Measurements from ENCODE around the gene SCAF1. TPM values are rescaled to one million over a fixed set of nuclear protein-coding genes. Genes with fewer than 3 reads are reported as not detected.

SCAF1 gene
- total RNA-seq, 2 experiments from 2014 or later, result 71.7 to 76.5 TPM

DNA sequence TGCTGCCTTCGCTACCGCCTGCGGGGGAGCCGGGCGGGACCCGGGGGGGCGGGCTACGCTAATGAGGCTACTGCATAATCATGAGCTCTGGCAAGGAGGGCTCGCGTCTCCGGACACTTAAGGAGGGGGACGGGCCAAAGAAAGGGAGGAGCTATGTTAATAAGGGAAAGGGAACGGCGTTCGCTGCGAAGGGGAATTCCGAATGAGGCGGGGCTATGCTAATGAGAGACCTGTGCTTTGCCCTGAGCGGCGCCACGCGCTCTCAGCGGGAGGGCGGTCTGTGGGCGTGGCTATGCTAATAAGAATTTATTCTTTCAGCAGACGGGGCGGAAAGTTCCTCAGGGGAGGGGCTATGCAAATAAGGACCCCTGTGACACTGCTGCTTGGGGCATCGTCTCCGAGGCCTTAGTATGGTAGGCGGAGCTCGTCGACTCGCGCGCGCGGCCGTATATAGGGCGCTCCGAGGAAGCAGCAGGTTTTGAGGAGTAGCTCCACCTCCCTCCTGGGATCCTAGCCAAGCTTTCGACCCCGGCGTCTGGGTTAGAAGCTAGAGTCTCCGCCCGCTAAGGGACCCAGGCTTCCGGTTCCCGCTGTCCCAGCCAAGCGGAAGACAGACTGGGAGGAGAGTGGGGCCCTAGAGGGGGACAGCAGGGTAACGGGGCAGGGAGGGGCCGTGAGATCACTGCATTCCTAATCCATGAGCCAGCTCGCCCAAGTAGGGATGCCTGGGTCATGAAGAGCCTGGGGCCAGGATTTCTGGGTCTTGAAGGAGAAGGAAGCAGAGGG is 1.7 kb upstream of the SCAF1 start, which contains the start of gene RRAS:
TSS of gene RRAS (minus strand) at position 31 of the 786 bp plus-strand sequence. CDS start 45 bp downstream, outside the sequence.
- POLR2A ChIA-PET, result interaction anchor here (0.6 to 1.9 kb wide), 10 partner anchors 9 to 153 kb away, joined by 3 to 11 read pairs (median 4); partner anchors contain the start of genes BCL2L12, IRF3, PRMT1 and PRR12
- CTCF ChIA-PET, result interaction anchor here (0.6 to 2.2 kb wide), 7 partner anchors 18 to 134 kb away, joined by 3 to 8 read pairs (median 4); partner anchors contain the start of genes PRMT1 and PRR12

DNA sequence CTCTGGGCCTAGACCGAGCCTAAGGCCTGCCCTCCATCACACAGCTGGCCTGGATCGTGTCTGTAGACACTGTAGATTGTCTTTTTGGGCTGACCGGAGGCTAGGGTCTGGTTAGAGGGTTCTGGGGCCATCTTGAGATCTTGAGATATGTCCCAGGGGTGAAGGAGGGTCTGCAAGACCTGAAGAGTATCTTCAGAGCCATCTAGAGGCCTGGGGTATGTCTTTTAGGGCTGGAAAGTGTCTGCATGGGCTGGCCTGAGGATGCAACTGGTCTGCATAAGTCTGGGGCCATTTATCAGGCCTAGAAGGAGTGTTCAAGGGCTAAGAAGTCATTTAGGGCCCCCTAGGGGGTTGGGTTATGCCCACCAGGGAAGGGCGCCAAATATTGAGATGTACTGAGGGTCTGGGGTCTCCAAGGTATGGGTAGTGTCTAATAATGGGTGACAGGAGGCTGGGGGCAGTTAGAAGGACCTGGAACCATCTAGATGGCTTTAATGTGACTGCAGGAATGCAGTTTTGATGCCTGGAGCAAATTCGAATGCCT is 555 bp downstream of the SCAF1 start:
- ChIA-PET POLR2A (no interaction called here), CTCF (interaction anchor here (0.8 to 1.4 kb wide), 3 partner anchors 30 to 39 kb away, joined by 3 to 6 read pairs (median 6); partner anchors contain the start of gene PRMT1)

DNA sequence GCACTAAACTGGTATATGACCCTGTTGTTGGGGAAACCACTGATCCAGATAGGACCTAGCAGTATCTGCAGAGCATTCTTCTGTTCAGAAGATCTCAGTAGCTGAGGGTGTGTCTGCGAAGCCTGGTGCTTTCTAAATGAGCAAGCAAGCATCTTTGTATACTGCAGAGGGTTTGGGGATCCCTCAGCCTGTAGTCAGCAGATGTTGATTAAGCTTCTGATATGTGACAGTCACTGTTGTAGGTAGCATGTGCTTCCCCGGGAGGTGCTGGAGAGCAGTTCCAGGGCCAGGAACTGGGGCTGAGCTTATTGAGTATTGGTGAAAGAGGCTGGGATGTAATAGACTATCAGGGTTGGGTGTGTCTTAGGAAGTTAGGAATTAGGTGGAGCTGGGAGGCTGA is 1.5 kb downstream of the SCAF1 start:
- CTCF ChIA-PET, result interaction anchor here (0.8 to 1.1 kb wide), 4 partner anchors 21 to 38 kb away, joined by 3 to 6 read pairs (median 4); partner anchors contain the start of gene PRMT1
- POLR2A ChIA-PET, result interaction anchor here (0.5 to 0.7 kb wide), 3 partner anchors 24 to 79 kb away, joined by 3 to 5 read pairs (median 4); no protein-coding TSS in a partner anchor

DNA sequence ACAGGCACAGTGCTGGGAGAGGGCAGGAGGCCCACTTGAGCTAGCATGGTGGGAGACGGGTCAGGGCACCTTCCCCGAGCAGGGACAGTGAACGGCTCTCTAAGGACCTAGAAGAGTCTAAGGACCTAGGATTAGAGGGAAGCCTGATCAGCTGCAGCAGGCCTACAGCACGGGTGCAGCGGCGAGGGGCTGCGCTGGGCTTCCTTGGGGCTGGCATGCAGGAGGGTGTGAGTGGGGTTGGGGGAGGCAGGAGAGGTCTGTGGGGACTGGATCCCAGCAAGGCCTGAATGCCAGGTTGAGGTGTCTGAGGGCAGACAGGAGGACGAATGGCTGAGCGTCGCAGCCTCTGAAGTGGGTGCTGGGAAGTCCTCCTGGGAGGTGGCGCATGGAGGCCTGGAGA is 3.6 kb downstream of the SCAF1 start:
- ChIA-PET CTCF (no interaction called here), POLR2A (no interaction called here)

DNA sequence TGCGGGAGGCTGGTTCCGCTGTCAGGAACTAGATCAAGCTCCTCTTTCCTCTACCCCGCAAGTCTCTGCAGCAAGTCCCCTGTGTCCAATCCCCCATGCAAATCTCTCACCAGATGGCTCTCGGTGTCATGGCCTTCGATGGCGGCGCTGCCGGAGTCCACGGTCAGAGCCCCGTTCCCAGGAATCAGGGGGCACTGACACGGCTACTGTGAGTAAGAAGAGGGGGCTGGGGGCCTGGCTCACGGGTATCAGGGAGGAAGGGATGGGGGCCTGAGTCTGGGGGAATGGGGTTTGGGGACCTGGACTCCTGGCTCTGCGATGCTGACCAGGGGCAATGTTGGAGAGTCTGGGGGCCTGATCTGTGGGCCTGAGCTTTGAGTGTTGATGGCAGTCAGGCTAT is 4.0 kb downstream of the SCAF1 start:
- POLR2A ChIA-PET, result no interaction called here
- CTCF ChIA-PET, result no interaction called here

DNA sequence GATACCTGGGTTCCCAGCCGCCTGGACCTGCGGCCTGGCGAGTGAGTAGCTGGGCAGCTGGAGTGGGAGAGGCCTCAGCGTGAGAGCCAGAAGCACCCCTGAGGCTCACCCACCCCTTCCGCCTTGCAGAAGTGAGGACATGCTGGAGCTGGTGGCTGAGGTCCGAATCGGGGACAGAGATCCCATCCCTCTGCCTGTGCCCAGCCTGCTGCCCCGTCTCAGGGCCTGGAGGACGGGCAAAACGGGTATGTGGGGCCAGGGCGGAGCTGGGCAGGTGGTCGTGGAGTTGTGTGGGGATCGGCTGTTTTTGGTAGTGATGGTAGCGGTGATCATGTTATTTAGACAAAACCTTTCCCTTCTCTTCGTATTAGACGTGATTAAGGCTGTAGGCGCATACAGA is 4.6 kb downstream of the SCAF1 start:
- POLR2A ChIA-PET, result no interaction called here

DNA sequence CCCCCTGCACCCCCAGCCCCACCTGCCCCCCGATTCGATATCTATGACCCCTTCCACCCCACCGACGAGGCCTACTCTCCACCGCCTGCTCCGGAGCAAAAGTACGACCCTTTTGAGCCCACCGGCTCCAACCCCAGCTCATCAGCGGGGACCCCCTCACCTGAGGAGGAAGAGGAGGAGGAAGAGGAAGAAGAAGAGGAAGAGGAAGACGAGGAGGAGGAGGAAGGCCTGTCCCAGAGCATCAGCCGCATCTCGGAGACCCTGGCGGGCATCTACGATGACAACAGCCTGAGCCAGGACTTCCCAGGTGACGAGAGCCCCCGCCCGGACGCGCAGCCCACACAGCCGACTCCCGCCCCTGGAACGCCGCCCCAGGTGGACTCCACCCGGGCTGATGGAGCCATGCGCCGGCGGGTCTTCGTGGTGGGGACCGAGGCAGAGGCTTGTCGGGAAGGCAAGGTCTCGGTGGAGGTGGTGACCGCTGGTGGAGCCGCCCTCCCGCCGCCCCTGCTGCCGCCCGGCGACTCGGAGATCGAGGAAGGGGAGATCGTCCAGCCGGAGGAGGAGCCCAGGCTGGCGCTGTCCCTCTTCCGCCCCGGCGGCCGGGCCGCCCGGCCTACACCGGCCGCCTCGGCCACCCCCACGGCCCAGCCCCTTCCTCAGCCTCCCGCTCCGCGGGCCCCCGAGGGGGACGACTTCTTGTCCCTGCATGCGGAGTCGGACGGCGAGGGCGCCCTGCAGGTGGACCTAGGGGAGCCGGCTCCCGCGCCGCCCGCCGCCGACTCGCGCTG is 9.2 kb downstream of the SCAF1 start:
- ChIA-PET CTCF (no interaction called here), POLR2A (no interaction called here)

More for the DNA sequence above, 4.6 kb downstream of the SCAF1 start:
- CTCF ChIA-PET, result no interaction called here

DNA sequence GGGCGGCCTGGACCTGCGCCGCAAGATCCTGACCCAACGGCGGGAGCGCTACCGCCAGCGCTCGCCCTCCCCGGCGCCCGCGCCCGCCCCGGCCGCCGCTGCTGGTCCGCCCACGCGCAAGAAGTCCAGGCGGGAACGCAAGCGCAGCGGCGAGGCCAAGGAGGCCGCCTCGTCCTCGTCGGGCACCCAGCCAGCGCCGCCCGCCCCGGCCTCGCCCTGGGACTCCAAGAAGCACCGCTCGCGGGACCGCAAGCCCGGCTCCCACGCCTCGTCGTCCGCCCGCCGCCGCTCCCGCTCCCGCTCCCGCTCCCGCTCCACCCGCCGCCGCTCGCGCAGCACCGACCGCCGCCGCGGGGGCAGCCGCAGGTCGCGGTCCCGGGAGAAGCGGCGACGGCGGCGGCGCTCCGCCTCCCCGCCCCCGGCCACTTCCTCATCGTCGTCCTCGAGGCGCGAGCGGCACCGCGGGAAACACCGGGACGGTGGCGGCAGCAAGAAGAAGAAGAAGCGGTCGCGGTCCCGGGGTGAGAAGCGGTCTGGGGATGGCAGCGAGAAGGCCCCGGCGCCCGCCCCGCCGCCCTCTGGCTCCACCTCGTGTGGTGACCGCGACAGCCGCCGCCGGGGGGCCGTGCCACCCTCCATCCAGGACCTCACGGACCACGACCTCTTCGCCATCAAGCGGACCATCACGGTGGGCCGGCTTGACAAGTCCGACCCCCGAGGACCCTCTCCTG is 10.0 kb downstream of the SCAF1 start:
- CTCF ChIA-PET, result no interaction called here
- POLR2A ChIA-PET, result no interaction called here

DNA sequence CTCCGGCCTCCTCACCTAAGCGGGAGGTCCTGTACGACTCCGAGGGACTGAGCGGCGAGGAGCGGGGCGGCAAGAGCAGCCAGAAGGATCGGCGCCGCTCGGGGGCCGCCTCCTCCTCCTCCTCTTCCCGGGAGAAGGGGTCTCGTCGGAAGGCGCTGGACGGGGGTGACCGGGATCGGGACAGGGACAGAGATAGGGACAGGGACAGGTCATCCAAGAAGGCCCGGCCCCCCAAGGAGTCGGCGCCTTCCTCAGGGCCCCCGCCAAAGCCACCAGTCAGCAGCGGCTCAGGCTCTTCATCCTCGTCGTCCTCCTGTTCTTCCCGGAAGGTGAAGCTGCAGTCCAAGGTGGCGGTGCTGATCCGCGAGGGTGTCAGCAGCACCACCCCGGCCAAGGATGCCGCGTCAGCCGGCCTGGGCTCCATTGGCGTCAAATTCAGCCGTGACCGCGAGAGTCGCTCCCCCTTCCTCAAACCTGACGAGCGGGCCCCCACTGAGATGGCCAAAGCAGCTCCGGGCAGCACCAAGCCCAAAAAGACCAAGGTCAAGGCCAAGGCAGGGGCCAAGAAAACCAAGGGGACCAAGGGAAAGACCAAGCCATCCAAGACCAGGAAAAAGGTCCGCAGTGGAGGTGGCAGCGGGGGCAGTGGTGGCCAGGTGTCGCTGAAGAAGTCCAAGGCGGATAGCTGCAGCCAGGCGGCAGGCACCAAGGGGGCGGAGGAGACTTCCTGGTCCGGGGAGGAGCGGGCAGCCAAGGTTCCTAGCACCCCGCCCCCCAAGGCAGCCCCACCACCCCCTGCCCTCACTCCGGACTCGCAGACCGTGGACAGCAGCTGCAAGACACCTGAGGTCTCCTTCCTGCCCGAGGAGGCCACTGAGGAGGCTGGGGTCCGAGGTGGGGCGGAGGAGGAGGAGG is 10.8 kb downstream of the SCAF1 start:
- CTCF ChIA-PET, result no interaction called here
- POLR2A ChIA-PET, result interaction anchor here (0.6 kb wide), 1 partner anchor 127 kb away, joined by 3 read pairs; no protein-coding TSS in a partner anchor

DNA sequence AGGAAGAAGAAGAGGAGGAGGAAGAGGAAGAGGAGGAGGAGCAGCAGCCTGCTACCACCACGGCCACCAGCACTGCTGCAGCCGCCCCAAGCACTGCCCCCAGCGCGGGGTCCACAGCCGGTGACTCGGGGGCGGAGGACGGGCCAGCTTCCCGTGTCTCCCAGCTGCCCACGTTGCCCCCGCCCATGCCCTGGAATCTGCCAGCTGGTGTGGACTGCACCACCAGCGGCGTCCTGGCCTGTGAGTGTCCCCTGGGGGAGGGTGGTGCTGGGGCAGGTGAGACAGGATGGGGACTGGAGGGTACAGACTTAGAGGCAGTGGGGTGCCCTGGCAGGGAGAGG is 11.4 kb downstream of the SCAF1 start:
- ChIA-PET POLR2A (no interaction called here), CTCF (no interaction called here)

DNA sequence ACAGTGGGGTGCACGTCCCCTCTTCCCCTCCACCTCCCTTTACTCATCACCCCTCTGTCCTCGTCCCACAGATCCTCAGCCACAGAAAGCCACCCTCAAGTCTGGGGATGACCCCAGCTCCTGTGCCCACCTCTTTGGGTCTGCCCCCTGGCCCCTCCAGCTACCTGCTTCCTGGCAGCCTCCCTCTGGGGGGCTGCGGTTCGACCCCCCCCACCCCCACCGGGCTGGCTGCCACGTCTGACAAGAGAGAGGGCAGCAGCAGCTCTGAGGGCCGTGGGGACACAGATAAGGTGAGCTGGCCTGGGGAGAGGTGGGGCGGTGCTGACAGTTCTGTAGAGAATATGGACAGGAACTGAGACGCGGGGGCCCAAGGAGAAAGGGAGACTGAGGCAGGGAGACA is 12.6 kb downstream of the SCAF1 start:
- CTCF ChIA-PET, result interaction anchor here (1.5 kb wide), 1 partner anchor 18 kb away, joined by 4 read pairs; no protein-coding TSS in a partner anchor

DNA sequence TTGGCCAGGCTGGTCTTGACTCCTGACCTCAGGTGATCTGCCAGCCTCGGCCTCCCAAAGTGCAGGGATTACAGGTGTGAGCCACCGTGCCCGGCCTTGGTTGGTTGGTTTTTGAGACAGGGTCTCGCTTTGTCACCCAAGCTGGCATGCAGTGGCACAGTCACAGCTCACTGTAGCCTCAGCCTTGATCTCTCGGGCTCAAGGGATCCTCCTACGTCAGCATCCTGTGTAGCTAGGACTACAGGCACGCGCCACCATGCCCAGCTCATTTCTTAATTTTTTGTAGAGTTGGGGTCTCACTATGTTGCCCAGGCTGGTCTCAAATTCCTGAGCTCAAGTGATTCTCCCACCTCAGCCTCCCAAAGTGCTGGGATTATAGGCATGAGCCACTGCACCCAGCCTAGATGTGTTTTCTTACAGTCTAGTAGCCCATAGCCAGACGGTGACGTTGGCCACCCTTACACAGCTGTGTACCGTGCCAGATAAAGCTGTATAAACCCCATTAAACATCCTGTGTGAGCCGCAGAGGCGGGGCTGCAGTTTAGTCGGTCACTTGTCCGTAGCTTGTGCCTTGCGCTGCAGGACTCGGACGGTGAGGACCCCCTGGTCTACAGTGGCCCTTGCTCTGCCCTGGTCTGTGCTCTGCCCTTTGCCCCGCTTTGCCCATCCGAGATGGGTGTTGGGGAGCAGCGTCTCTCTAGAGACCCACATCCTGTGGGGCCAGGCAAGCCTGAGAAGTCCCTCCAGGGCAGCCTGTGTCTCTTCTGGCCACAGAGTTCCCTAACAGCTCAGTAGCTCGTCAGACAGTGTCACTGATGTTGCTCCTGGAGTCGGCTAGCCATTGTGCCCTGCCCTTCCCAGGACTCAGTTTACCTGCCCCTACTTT is 13.8 kb downstream of the SCAF1 start:
- POLR2A ChIA-PET, result interaction anchor here (1.6 kb wide), 1 partner anchor 9 kb away, joined by 7 read pairs; no protein-coding TSS in a partner anchor
- CTCF ChIA-PET, result interaction anchor here (1.5 kb wide), 1 partner anchor 16 kb away, joined by 4 read pairs; no protein-coding TSS in a partner anchor

More for the DNA sequence above, 12.6 kb downstream of the SCAF1 start:
- POLR2A ChIA-PET, result interaction anchor here (1.6 kb wide), 1 partner anchor 10 kb away, joined by 7 read pairs; no protein-coding TSS in a partner anchor

DNA sequence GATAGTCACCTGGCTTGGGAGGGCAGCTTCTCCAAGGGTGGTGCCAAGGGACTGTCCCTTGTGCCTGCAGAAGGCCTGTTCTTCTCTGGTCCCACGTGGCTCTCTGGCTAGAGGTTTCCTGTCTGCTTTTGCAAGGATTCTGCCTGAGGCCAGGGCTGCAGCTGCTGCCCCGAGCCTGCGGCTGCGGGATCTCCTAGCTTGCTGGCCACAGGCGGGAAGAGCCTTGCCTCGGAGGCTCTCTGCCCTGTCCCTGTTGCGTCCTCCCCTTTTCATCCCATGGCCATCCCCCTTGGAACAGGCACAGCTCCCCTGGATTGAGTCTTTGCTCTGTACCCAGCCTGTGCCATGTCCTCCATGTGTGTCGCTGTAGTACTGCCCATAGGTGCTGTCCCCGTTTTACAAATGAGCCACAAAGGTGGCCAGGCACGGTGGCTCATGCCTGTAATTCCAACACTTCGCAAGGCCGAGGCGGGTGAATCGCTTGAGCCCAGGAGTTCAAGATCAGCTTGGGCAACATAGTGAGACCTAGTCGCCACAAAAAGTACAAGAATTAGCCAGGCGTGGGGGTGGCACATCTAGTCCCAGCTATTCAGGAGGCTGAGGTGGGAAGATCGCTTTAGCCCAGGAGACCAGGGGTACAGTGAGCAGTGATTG is 14.6 kb downstream of the SCAF1 start:
- POLR2A ChIA-PET, result no interaction called here
- CTCF ChIA-PET, result interaction anchor here (0.6 kb wide), 1 partner anchor 136 kb away, joined by 5 read pairs; no protein-coding TSS in a partner anchor

DNA sequence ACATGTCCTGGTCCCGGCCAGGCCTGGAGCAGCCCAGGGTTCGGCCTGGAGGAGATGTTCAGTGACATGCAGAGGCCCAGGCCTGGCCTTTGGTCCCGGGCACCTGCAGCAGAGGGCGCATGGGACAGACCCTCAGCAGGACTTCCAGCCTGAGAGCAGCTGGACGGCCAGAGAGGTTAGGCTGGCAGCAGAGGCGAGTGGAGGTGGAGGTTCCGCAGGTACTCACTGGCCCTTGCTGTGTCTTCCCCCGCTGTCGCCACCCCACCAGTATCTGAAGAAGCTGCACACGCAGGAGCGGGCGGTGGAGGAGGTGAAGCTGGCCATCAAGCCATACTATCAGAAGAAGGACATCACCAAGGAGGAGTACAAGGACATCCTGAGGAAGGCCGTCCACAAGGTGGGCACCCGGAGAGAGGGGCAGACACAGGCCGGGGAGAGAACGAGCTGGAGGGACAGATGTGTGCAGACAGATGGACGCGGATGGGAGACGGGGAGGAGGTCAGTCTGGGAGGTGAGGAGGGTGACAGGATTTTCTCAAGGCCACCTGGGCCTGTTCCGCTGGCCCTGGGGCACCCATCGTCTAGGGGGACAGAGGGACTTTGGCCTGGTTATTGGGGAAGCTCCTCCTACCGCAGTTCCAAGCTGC is 15.6 kb downstream of the SCAF1 start:
- POLR2A ChIA-PET, result no interaction called here
- CTCF ChIA-PET, result interaction anchor here (0.6 to 1.1 kb wide), 2 partner anchors 20 to 557 kb away, joined by 3 read pairs; no protein-coding TSS in a partner anchor

DNA sequence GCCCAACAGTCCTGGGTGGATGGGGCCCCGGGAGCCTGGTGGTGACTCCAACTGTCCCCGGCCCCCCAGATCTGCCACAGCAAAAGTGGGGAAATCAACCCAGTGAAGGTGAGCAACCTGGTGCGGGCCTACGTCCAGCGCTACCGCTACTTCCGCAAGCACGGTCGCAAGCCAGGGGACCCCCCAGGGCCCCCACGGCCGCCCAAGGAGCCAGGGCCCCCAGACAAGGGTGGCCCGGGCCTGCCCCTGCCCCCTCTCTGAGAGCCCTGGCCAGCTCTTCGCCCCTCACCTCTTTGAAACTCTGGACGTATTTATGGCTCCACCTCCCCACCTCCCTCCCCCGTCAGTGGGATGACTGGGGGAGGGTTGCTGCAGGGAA is 16.1 kb downstream of the SCAF1 start:
- POLR2A ChIA-PET, result no interaction called here

More for the DNA sequence above, 16.1 kb downstream of the SCAF1 start:
- CTCF ChIA-PET, result interaction anchor here (0.6 to 1.1 kb wide), 2 partner anchors 20 to 557 kb away, joined by 3 read pairs; no protein-coding TSS in a partner anchor

Data from activated CD8-positive, alpha-beta memory T cell treated with anti-CD3 and anti-CD28 coated beads for 36 hours (primary cell).